Left colon (tissue), 2 donors: ENCODE data around the gene HSP90AB1. TPM values are rescaled to one million over a fixed set of nuclear protein-coding genes. Genes with fewer than 3 reads are reported as not detected.

ENCODE experiments used
- ATAC-seq: fragments of 200-7000 bp; cut with Tn5 transposase; one replicate; pipeline ENCODE4 v1.9.1; 2020; ENCODE audit warnings: mild to moderate bottlenecking, moderate library complexity
- DNase-seq, 2 donors: peaks; one replicate each; pipeline ENCODE4 v3.0.0-alpha.2; 2020
- intact Hi-C, 2 donors: fragments of 100-400 bp; cut with DNase I in 1 of 2; cut with micrococcal nuclease in 1 of 2; formaldehyde crosslinking; loops; one replicate each; pipeline versions ENCODE4 v1.11.2 to v1.14.0; 2022; cut with DNase I, micrococcal nuclease
- long read RNA-seq: library from polyadenylated mRNA; unstranded; transcript quantifications from one replicate; pipeline ENCODE4 v2.0.0, GENCODE V29; 2021
- total RNA-seq, 2 donors: library from RNA; stranded (reverse); fragmentation: NEBNext Ultra II Directional; extraction: Animal tissue kit (Norgen Biotek cat#: 25700); gene quantifications; one replicate each; pipeline ENCODE4 v1.2.1, GENCODE V29; 2021
- donor health status: DM: no; HTN: no; CAD: no.
- donor health status: DM: yes; HTN: yes; CAD: no.

Gene HSP90AB1
- total RNA-seq: 100 to 1,000 TPM; 278 to 329 TPM
- long read RNA-seq, transcript HSP90AB1-203 (12 exons, 2,572 nt): major isoform, 784 of 916 reads
- long read RNA-seq, transcript HSP90AB1-202 (12 exons, 2,674 nt): minor isoform, 6 of 916 reads
- long read RNA-seq, partial matches to known transcripts: 115 of 916 reads
- long read RNA-seq, other reads (novel, unspliced or antisense): 8 of 916 reads

DNA sequence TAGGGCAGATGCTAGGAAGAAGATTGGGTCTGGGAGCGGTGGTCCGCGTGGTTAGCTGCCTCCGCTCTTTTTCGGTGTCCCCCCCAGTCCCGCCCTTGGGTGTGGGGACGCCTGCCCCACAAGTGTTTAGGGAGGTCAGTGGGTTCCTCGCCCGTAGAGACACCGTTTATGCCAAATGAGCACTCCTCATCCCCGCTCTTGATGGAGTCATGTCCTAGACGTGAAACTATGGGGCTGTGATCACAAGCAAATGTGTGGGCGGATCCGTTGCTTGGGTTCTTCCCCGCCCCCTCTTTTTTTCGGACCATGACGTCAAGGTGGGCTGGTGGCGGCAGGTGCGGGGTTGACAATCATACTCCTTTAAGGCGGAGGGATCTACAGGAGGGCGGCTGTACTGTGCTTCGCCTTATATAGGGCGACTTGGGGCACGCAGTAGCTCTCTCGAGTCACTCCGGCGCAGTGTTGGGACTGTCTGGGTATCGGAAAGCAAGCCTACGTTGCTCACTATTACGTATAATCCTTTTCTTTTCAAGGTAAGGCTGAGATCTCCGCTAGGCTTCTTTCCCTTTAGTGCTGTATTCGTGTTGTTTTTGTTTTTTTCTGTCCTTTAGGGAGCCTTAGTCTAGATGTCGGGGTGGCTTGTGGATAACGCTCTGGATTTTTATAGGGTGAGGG is at the start of gene HSP90AB1:
Gene HSP90AB1 (plus strand): TSS at position 439 of the 675 bp plus-strand sequence. CDS start 1,529 bp downstream, outside the sequence.
- peak; percentile 95 to 98 for DNase-seq
- peak; percentile 84 for ATAC-seq
- intact Hi-C loops: no loop called here

DNA sequence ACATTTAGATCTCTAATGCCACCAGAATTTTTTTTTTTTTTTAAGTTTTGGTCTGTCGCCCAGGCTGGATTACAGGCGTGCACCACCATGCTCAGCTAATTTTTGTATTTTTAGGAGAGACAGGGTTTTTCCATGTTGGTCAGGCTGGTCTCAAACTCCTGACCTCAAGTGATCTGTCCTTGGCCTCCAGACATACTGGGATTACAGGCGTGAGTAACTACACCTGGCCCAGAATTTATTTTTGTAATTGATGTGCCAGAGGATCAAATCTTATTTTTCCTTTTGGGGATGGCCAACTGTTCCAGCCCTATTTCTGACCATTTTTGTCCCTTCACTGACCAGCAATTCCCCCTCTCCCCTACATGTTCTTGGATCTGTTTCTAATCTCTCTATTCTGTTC is 48.2 kb upstream of the HSP90AB1 start:
- intact Hi-C loops: no loop called here
- ATAC-seq (no peak), DNase-seq (no peak)

DNA sequence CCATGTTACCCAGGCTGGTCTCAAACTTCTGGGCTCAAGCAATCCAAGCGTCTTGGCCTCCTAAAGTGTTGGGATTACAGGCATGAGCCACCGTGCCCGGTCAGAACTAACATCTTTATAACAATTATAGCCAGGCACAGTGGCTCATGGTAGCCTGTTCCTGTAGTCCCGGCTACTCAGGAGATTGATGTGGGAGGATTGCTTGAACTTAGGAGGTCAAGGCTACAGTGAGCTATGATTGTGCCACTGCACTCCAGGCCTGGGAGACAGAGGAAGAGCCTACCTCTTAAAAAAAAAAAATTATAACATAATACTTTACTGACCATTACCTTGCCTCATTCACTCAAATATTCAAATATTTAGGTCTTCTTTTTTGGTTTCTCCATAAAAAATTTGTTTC is 47.0 kb upstream of the HSP90AB1 start:
- DNase-seq: no peak
- no peak for ATAC-seq
- intact Hi-C loops: no loop called here

DNA sequence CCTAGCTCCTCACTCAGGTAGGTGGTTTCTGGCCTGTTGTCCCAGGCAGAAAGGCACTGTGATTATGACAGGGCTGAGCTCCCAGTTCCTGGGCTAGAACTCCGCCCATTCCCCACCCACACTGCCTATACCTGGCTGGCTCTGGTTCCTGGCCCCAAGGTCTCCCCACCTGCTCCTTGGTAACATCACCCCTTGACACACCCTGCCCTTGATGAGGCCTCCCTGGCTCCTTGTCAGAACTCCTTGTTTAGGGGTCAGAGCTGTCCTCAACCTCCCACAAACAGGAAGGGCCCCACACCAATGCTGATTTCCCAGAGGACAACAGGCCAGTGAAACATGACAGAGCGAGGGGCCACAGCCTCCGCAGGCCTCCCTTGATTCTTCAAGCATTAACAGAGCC is 45.7 kb upstream of the HSP90AB1 start:
- DNase-seq (peak; percentile 62 to 88), ATAC-seq (peak; percentile 82)
- intact Hi-C loops: no loop called here

DNA sequence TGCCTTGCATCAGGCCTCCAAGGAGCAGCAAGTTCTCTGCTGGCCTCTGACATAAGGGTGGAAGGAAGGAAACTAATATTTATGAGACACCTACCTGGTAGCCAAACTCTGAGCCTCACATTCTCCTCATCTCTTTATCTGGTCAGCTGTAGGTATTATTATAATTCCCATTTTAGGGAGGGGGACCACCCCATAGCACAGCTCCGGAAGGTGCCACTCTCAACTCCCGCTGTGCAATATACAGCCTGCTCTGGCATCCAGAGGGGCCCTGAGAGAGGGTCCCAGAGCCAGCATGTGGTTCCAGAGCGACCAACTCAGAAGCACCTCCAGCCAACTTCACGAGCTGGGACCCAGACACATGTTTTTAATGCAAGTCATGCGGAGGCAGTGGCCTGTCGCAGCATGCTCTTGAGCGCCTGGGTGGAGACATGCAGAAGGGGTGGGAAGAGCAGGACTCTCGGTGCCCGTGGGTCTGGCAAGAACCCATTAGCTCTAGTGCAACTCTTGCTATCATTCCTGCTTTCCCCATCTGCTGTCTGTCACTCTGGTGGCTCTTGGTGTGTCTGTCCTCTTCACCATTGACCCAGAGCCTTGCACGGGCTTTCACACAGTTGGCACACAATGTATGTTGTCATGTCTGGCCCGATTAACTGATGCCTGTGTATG is 45.1 kb upstream of the HSP90AB1 start:
- no peak for DNase-seq
- intact Hi-C loops: no loop called here
- no peak for ATAC-seq

DNA sequence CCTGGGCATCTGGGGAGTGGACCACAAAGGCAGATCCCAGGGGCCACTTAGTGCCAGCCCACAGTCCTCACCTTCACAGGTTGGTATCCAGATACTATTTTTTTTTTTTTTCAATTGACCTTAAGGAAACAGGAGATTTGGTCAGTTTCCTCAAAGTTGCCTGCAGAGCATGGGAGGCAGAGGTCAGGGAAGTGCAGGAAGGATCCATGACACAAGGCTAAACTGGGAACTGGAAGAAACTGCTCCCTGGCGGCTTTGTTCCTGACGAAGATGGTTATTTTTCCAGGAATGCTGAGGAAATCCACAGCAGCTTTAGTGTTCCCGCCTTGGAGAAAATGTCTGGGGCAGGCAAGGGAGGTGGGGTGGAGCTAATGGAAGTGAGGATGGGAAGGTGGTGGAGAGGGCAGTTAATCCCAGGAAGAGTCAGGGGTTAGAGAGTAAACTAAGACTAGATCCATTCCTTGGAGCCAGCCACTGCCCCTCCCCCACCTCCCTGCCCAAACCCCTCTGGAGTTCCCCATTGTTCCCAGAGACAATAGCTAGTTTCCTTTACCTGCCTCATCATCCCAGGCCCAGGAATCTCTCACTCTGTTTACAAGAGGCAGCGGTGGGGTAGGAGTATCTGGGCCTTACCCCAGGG is 44.4 kb upstream of the HSP90AB1 start:
- intact Hi-C loops: no loop called here
- ATAC-seq: no peak
- no peak for DNase-seq

DNA sequence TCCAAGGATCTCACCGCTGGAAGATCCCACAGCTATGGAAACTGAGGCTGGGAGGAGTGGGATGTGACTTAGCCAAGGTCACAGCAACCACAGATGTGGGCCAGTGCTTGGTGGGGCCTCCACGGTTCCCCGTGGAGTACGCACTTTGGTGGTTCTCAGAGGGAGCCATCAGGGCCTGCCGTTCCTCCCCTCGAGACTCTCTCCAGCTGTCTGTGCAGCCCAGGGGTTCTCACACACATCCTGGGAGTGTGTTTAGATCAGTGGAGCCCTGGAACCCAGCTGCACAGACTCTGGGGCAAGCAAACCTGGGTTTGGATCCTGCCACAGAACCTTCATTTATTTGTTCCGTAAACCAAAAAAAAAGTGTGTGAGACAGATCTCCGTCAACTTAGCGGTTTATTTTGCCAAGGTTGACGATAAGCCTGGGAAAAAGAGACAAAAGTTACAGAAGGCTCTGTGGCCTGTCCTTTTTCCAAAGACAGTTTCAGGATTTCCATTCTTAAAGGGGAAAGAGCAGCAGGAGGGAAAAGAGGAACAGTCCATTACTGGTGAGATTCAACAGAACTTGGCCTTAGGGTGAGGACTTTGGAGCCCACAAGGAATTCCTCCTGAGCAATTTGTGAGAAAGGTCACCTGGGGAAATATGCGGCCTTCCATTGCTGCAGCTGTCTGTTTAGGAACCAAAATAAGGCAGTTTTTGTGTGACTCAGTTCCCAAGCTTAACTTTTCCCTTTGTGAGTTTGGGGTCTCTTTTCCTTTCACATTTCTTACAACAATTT is 43.7 kb upstream of the HSP90AB1 start:
- peak; percentile 64 for ATAC-seq
- intact Hi-C loops: no loop called here
- DNase-seq: no peak

DNA sequence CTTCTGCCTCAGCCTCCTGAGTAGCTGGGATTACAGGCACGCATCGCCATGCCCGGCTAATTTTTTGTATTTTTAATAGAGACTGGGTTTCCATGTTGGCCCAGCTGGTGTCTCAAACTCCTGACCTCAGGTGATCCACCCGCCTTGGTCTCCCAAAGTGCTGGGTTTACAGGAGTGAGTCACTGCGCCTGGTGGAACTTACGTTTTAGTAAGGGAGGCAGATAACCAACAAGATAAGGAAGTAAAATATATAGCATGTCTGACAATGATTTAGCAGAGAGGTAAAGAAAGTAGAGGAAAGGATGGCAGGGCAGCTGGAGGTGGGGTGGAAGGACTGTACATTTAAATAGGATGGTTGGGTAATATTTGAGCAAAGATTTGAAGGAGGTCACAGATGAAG is 42.9 kb upstream of the HSP90AB1 start:
- peak in 1 of 2 donors; percentile 65 for DNase-seq
- intact Hi-C loops: no loop called here
- ATAC-seq: peak; percentile 79

DNA sequence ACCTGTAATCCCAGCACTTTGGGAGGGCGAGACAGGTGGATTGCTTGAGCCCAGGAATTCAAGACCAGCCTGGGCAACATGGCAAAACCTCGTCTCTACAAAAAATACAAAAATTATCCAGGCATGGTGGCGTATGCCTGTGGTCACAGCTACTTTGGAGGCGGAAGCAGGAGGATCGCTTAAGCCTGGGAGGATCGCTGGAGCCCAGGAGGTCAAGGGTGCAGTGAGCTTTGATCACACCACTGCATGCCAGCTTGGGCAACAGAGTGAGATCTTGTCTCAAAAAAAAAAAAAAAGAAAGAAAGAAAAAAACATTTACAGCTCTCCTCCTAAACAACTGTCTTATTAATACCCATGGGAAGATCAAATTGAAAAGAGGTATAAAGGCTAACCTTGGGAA is 38.9 kb upstream of the HSP90AB1 start:
- ATAC-seq: no peak
- no peak for DNase-seq
- intact Hi-C loops: no loop called here

DNA sequence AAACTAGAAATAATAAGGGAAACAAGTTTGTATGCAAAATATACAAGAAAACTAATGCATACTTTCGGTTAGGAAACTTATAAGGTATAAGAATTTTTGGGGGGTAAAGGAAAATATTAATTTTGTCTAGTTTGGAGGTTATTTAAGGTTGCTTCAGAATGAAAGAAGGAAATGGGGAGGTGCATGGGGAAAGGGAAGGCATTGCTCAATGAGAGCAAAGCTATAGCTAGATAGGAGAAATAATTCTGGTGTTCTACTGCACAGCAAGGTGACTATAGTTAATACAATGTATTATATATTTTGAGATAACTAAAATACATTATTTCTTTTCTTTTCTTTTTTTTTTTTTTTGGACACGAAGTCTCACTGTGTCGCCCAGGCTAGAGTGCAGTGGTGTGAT is 35.6 kb upstream of the HSP90AB1 start:
- intact Hi-C loops: no loop called here
- no peak for DNase-seq
- ATAC-seq: no peak

DNA sequence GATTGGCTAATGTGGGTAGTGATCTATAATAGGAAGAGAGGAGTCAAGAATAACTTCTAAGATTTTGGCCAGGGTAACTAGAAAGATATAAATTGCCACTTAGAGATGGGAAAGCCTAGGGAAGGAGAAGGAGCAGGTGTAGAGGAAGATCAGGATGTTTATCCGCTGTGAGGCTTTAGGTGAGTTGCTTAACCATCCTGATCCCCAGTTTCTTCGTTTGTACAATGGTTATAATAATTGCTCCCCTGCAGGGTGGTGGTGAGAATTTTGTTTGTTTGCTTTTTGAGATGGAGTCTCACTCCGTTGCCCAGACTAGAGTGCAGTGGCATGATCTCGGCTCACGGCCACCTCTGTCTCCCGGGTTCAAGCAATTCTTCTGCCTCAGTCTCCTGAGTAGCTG is 32.6 kb upstream of the HSP90AB1 start:
- ATAC-seq (no peak), DNase-seq (no peak)
- intact Hi-C loops: no loop called here

DNA sequence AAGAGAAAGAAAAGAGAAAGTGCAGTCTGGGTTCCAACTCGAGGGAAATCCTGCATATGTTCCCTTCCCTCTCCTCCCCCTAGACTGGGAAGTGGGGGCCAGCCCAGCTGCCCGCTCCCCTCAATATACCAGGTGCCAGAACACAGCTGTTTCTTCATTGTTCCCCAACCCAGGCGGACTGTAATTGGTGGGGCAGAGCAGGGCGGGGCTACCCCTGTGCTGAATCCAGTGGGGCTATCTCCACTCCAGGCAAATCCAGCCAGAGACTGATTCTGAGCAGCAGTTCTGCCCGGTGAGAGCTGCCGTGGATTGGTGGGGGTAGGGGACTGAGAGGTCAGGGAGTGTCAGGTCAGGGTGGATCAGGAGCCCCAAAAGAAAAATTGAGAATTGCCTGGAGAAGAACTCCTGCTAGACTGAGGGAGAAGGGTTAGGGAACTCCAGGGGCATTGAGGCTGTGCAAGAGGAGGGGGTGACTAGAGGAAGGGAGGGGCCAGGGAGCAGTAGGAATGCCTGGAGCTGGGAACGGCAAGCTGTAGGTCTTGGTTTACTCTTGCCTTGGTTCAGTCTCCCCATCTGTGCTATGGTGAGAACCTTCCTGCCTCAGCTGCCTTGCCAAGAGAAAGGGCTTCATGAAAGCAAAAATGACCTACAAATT is 30.1 kb upstream of the HSP90AB1 start, which contains the start of gene MYMX:
Gene MYMX (plus strand): TSS at position 250 of the 655 bp plus-strand sequence. CDS start 546 bp downstream, outside the sequence.
- intact Hi-C loops: no loop called here
- no peak for DNase-seq
- no peak for ATAC-seq

DNA sequence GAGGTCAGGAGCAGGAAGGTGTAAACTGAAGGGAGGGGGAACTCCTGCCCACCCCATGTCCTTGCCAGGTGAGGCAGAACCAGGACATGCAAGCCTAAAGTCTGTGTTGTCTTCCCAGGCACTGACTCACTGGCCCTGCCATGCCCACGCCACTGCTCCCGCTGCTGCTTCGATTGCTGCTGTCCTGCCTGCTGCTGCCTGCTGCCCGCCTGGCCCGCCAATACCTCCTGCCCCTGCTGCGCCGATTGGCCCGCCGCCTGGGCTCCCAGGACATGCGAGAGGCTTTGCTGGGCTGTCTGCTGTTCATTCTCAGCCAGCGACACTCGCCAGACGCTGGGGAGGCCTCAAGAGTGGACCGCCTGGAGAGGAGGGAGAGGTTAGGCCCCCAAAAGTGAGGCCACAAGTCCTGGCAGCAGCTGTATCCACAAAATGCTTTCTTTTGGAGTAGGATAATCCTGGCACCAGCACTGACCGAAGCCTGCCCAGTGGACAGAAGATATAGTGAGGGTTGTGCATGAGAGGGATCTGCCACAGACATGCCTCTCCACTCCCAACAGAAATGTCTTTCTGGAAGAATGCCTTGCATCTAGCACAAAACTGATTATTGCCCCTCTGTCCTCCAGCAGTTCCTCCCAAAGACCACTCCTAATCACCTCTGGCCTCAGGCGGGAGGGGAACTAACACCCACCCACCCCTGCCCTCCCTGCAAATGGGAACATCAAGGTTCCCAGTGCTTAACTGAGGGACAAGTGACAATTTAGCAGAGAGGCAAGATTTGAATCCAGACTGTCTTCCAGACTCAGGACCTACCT is 29.4 kb upstream of the HSP90AB1 start:
- ATAC-seq: no peak
- intact Hi-C loops: no loop called here
- peak; percentile 32 to 62 for DNase-seq

DNA sequence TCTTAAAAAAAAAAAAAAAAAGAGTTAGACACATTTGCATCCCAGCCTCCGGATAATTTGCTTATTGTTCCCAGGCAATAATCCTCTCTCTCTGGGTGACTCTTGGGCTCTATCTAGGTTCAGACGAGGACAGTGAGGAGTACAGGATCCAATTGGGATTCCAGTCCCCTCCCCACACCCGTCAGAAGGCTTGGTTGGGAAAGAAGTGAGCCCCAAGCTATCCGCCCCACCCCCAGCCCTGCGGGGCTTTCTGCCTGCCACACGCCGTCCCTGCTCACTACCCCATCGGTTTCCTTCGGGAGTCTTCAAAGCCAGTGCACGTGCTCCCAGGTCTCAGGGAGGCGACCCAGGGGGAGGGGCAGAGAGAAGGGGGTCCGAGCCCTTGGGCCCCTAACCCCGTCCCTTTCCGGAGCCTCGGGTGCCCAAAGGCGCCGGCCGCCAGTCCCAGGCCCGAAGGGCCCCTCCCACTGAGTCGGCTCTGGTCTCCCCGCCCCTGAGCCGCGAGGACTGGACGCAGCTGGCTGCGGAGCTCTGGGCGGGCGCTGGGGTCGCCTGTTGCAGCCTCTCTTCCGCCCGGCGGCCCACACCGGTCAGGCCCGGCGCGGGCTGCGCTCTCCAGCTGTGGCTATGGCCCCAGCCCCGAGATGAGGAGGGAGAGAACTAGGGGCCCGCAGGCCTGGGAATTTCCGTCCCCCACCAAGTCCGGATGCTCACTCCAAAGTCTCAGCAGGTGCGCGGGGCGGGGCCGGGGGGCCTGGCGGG is 27.7 kb upstream of the HSP90AB1 start:
- DNase-seq: peak; percentile 83 to 86
- ATAC-seq: peak; percentile 64
- intact Hi-C loops: no loop called here

DNA sequence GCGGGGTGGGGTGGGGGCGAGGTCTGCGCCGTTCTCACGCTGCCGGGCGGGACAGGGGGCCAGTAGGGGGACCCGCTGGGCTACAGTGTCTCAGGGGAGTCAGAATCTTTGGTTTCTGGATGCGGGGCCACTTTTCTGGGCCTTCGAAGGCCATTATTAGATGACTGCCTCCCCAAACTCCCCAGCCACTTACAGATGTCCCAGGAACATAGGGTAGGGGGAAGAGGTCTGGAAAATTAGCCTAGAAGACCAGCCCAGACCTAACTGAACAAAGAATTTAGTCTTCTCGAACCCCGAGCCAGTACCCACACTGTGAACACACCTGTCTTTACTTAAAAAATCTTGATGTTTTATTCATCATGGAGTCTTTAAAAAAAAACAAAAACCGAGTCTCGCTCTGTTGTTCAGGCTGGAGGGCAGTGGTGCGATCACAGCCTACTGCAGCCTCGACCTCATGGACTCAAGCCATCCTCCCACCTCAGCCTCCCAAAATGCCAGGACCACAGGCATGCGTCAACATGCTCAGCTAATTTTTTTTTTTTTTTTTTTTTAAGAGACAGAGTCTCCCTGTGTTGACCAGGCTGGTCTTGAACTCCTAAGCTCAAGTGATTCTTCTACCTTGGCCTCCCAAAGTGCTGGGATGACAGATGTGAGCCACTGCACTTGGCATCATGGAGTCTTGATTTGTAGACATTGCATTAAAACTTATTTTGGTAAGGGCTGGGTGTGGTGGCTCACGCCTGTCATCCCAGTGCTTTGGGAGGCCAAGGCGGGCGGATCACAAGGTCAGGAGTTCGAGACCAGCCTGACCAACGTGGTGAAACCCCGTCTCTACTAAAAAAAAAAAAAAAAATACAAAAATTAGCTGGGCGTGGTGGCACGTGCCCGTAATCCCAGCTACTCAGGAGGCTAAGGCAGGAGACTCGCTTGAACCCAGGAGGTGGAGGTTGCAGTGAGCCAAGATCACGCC is 26.8 kb upstream of the HSP90AB1 start:
- ATAC-seq (no peak), DNase-seq (no peak)
- intact Hi-C loops: no loop called here

DNA sequence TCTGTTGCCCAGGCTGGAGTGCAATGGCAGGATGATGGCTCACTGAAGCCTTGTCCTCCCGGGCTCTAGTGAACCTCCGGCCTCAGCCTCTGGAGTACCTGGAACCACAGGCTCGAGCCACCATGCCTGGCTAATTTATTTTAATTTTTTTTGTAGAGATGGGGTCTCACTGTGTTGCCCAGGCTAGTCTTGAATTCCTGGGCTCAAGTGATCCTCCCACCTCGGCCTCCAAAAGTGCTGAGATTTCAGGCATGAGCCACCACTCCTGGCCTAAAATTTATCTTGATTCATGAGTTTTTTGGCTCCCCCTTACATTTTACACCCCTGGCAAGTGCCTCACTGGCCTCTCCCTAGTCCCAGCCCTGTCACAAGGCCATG is 26.0 kb upstream of the HSP90AB1 start:
- intact Hi-C loops: no loop called here
- no peak for DNase-seq
- ATAC-seq: no peak
